Parathyroid adenoma (tissue), 2 donors: ENCODE measurements around the gene SPTLC2.
"Not testable (repeated sequence)": the region's sequence is repeated elsewhere in the genome, so short reads cannot be mapped to it uniquely, and the experiment has no call there.

Source experiments
- H2AFZ ChIP-seq: fragments of 300-600 bp; sonication (generic); one replicate; pipeline ENCODE4 v1.7.0; 2017; ENCODE audit warnings: antibody characterized with exemption, mild to moderate bottlenecking
- H3K27ac ChIP-seq: fragments of 300-600 bp; sonication (generic); one replicate; pipeline ENCODE4 v1.7.0; 2017
- H3K27me3 ChIP-seq: fragments of 300-600 bp; sonication (generic); one replicate; pipeline ENCODE4 v1.7.0; 2017; ENCODE audit warnings: low read length; ENCODE audit not compliant: control insufficient read depth, insufficient read depth
- H3K36me3 ChIP-seq: fragments of 300-600 bp; sonication (generic); one replicate; pipeline ENCODE4 v1.7.0; 2017; ENCODE audit warnings: low read length; ENCODE audit not compliant: control insufficient read depth, insufficient read depth
- H3K4me1 ChIP-seq: fragments of 300-600 bp; sonication (generic); one replicate; pipeline ENCODE4 v1.7.0; 2017; ENCODE audit warnings: control low read depth
- H3K4me2 ChIP-seq: fragments of 300-600 bp; sonication (generic); one replicate; pipeline ENCODE4 v1.7.0; 2017; ENCODE audit warnings: low read length
- H3K4me3 ChIP-seq: fragments of 300-600 bp; sonication (generic); one replicate; pipeline ENCODE4 v1.7.0; 2017; ENCODE audit warnings: low read depth, low read length
- H3K79me2 ChIP-seq: fragments of 300-600 bp; sonication (generic); one replicate; pipeline ENCODE4 v1.7.0; 2017; ENCODE audit warnings: control low read depth
- H3K9ac ChIP-seq: fragments of 300-600 bp; sonication (generic); one replicate; pipeline ENCODE4 v1.7.0; 2017; ENCODE audit warnings: mild to moderate bottlenecking
- H3K9me3 ChIP-seq: fragments of 300-600 bp; sonication (generic); one replicate; pipeline ENCODE4 v1.7.0; 2017; ENCODE audit warnings: low read length; ENCODE audit not compliant: control insufficient read depth
- TF ChIP-seq, protein P1 (sequence below): fragments of 300-600 bp; sonication (generic); IDR thresholded peaks from one replicate; pipeline ENCODE4 v1.7.0; 2017; ENCODE audit warnings: antibody characterized with exemption, mild to moderate bottlenecking
- donor health status: primary hyperparathyroidism.

The SPTLC2 gene

GRCh38 chr14:77549451-77549850 is 67.0 kb downstream of the SPTLC2 start:
- no peaks in the 10 kb centered on the region for H3K36me3 ChIP-seq

GRCh38 chr14:77547512-77548180 is 68.8 kb downstream of the SPTLC2 start:
- TF ChIP-seq, protein P1, sequence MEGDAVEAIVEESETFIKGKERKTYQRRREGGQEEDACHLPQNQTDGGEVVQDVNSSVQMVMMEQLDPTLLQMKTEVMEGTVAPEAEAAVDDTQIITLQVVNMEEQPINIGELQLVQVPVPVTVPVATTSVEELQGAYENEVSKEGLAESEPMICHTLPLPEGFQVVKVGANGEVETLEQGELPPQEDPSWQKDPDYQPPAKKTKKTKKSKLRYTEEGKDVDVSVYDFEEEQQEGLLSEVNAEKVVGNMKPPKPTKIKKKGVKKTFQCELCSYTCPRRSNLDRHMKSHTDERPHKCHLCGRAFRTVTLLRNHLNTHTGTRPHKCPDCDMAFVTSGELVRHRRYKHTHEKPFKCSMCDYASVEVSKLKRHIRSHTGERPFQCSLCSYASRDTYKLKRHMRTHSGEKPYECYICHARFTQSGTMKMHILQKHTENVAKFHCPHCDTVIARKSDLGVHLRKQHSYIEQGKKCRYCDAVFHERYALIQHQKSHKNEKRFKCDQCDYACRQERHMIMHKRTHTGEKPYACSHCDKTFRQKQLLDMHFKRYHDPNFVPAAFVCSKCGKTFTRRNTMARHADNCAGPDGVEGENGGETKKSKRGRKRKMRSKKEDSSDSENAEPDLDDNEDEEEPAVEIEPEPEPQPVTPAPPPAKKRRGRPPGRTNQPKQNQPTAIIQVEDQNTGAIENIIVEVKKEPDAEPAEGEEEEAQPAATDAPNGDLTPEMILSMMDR = no peak
- no peaks in the 10 kb centered on the region for H3K4me1 ChIP-seq
- no peak overlapping the region for H3K9ac ChIP-seq
- H3K4me2 ChIP-seq = no peak overlapping the region
- H3K4me3 ChIP-seq = no peak overlapping the region
- H3K9me3 ChIP-seq = no peaks in the 10 kb centered on the region
- H3K27ac ChIP-seq = no peak overlapping the region
- no peaks in the 10 kb centered on the region for H3K36me3 ChIP-seq
- H3K27me3 ChIP-seq = no peaks in the 10 kb centered on the region
- peaks cover 2% of the 10 kb centered on the region for H3K79me2 ChIP-seq
- no peak overlapping the region for H2AFZ ChIP-seq

More at GRCh38 chr14:77549451-77549850, 67.0 kb downstream of the SPTLC2 start:
- no peak overlapping the region for H3K9ac ChIP-seq
- no peak overlapping the region for H2AFZ ChIP-seq
- no peak overlapping the region for H3K4me2 ChIP-seq
- H3K79me2 ChIP-seq = no peaks in the 10 kb centered on the region
- H3K9me3 ChIP-seq = no peaks in the 10 kb centered on the region
- H3K4me1 ChIP-seq = no peaks in the 10 kb centered on the region
- TF ChIP-seq, protein P1 = no peak
- H3K27me3 ChIP-seq = no peaks in the 10 kb centered on the region
- no peak overlapping the region for H3K4me3 ChIP-seq
- H3K27ac ChIP-seq = no peak overlapping the region

DNA sequence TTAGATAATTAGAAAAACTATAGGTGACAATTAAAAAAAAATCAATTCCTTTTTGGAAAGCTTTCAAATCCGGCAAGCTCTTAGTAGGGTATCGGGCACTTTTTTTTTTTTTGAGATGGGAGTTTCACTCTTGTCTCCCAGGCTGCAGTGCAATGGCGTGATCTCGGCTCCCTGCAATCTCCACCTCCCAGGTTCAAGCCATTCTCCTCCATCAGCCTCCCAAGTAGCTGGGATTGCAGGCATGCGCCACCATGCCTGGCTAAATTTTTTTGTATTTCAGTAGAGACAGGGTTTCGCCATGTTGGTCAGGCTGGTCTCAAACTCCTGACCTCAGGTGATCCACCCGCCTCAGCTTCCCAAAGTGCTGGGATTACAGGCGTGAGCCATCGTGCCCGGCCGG is 71.3 kb downstream of the SPTLC2 start:
- H3K9ac ChIP-seq, H3K27me3 ChIP-seq, H3K79me2 ChIP-seq, H3K4me1 ChIP-seq, H3K4me2 ChIP-seq, H3K36me3 ChIP-seq, H3K9me3 ChIP-seq, H3K4me3 ChIP-seq, H2AFZ ChIP-seq, H3K27ac ChIP-seq: not testable (repeated sequence)

GRCh38 chr14:77544571-77544970 is 71.9 kb downstream of the SPTLC2 start:
- no peaks in the 10 kb centered on the region for H3K27me3 ChIP-seq
- no peak overlapping the region for H3K9ac ChIP-seq
- no peak overlapping the region for H3K4me2 ChIP-seq
- peaks cover 2% of the 10 kb centered on the region for H3K79me2 ChIP-seq
- no peak overlapping the region for H2AFZ ChIP-seq
- no peaks in the 10 kb centered on the region for H3K9me3 ChIP-seq
- TF ChIP-seq, protein P1 = no peak
- no peak overlapping the region for H3K4me3 ChIP-seq
- no peaks in the 10 kb centered on the region for H3K4me1 ChIP-seq
- no peak overlapping the region for H3K27ac ChIP-seq
- H3K36me3 ChIP-seq = no peaks in the 10 kb centered on the region

DNA sequence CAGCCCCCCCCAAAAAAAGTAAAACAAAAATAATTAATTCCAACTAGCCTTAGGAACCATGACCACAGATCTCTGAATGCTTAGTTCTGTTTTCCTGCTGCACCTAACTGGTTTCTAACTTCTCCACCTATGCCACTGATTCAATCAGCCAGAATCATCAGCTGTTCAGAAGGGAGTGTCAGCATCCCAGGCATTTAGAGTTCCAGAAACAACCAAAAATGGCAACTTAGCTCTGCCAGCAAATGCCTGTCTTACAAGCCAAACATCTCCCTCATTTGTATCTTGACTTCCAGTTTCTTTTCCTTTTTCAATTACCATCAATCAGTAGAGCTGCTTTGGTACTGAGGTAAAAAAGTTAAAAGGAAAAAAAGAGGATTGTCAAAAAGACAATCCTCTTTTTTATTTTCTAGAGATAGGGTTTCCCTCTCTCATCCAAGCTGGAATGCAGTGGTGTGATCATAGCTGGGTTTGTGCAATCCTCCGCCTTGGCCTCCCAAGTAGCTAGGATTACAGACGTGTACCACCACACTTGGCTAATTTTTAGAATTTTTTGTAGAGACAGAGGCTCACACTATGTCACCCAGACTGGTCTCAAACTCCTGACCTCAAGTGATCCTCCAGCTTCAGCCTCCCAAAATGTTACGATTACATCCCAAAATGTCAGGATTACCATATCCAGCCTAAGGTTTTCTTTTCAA is 72.7 kb downstream of the SPTLC2 start:
- TF ChIP-seq, protein P1 = no peak
- Histone ChIP-seq H3K9ac (no peak overlapping the region), H3K4me1 (no peaks in the 10 kb centered on the region), H3K79me2 (peaks cover 2% of the 10 kb centered on the region), H3K27ac (no peak overlapping the region), H3K4me2 (no peak overlapping the region), H2AFZ (no peak overlapping the region), H3K36me3 (no peaks in the 10 kb centered on the region), H3K27me3 (no peaks in the 10 kb centered on the region), H3K9me3 (no peaks in the 10 kb centered on the region), H3K4me3 (no peak overlapping the region)
